GM12891 (cell line): ENCODE measurements around the gene NOL12.
"Not testable (repeated sequence)": the region's sequence is repeated elsewhere in the genome, so short reads cannot be mapped to it uniquely, and the experiment has no call there.

Experiments used
- DNase-seq: peaks from one replicate; pipeline ENCODE4 v3.0.0; 2011; ENCODE audit warnings: low spot score; ENCODE audit not compliant: insufficient read length
- FAIRE-seq: peaks from 2 replicates; lab custom pipeline; 2011; peaks lifted over from hg19 to GRCh38; lab: Jason Lieb, UNC
- PAX5 ChIP-seq: IDR thresholded peaks from 2 replicates; pipeline ENCODE4 v1.6.1; 2011; ENCODE audit warnings: low read length, moderate library complexity, mild to moderate bottlenecking; ENCODE audit not compliant: insufficient read depth, severe bottlenecking
- POLR2A ChIP-seq: IDR thresholded peaks from 2 replicates; pipeline ENCODE4 v1.6.1; 2011; ENCODE audit warnings: low read depth, low read length, control low read depth
- POLR2AphosphoS5 ChIP-seq: IDR thresholded peaks from 2 replicates; pipeline ENCODE4 v1.6.1; 2011; ENCODE audit warnings: low read depth, low read length, control low read depth
- POU2F2 ChIP-seq: IDR thresholded peaks from 2 replicates; pipeline ENCODE4 v1.6.1; 2011; ENCODE audit warnings: low read depth, mild to moderate bottlenecking, control low read depth, low read length, moderate library complexity
- SPI1 ChIP-seq: IDR thresholded peaks from 2 replicates; pipeline ENCODE4 v1.6.1; 2011; ENCODE audit warnings: low read depth, low read length, control low read depth
- TAF1 ChIP-seq: IDR thresholded peaks from 2 replicates; pipeline ENCODE4 v1.6.1; 2011; ENCODE audit warnings: low read depth, low read length, control low read depth

The NOL12 gene

GRCh38 chr22:37715760-37716159 lies 29.6 kb downstream of the NOL12 start:
- no peak for DNase-seq
- TF ChIP-seq TAF1 (no peak), POU2F2 (no peak), POLR2A (no peak), POLR2AphosphoS5 (no peak), PAX5 (no peak), SPI1 (no peak)
- no peak for FAIRE-seq

GRCh38 chr22:37716708-37717107 lies 30.6 kb downstream of the NOL12 start:
- TF ChIP-seq POLR2A, result no peak
- TF ChIP-seq POLR2AphosphoS5, result no peak
- TF ChIP-seq PAX5, result no peak
- no peak for TF ChIP-seq SPI1
- no peak for TF ChIP-seq TAF1
- no peak for TF ChIP-seq POU2F2
- DNase-seq (no peak), FAIRE-seq (no peak)

GRCh38 chr22:37717235-37717634 lies 31.1 kb downstream of the NOL12 start:
- not testable (repeated sequence) for FAIRE-seq, DNase-seq

- DNase-seq, FAIRE-seq: not testable (repeated sequence)
Measured at GRCh38 chr22:37717746-37718305, 31.7 kb downstream of the NOL12 start.

- DNase-seq (no peak), FAIRE-seq (no peak)
- no peak for TF ChIP-seq POLR2AphosphoS5
- no peak for TF ChIP-seq POLR2A
- no peak for TF ChIP-seq POU2F2
- no peak for TF ChIP-seq SPI1
- TF ChIP-seq PAX5, result no peak
- no peak for TF ChIP-seq TAF1
Measured at GRCh38 chr22:37725551-37726240, 39.6 kb downstream of the NOL12 start.

- no peak for FAIRE-seq
- no peak for TF ChIP-seq SPI1
- no peak for TF ChIP-seq POLR2AphosphoS5
- peak; percentile 53 for DNase-seq
Measured at GRCh38 chr22:37726241-37726887, 40.2 kb downstream of the NOL12 start.

- TF ChIP-seq POLR2A (no peak), SPI1 (no peak), PAX5 (no peak), POLR2AphosphoS5 (no peak), POU2F2 (no peak), TAF1 (no peak)
- DNase-seq (no peak), FAIRE-seq (no peak)
Measured at GRCh38 chr22:37728620-37729019, 42.5 kb downstream of the NOL12 start.

- no peak for DNase-seq
- no peak for TF ChIP-seq TAF1
- no peak for FAIRE-seq
Measured at GRCh38 chr22:37731804-37732471, 45.8 kb downstream of the NOL12 start.

- DNase-seq (no peak), FAIRE-seq (no peak)
- TF ChIP-seq TAF1 (no peak), POU2F2 (no peak), POLR2A (no peak), PAX5 (no peak)
Measured at GRCh38 chr22:37732699-37733607, 46.8 kb downstream of the NOL12 start.
